Measurements from ENCODE around the gene AGAP1. TPM values are rescaled to one million over a fixed set of nuclear protein-coding genes. Genes with fewer than 3 reads are reported as not detected.

Gene AGAP1
- total RNA-seq, 1 donor from 2014 or later, result 43.8 TPM

- no peak for TF ChIP-seq CTCF (IDR thresholded peaks at IDR 0.05)
- Mint-ChIP-seq H3K4me3 (ENCODE audit: unreplicated experiment) (no peak overlapping the region), H3K27ac (ENCODE audit: unreplicated experiment) (peak overlapping the region; percentile 63), H3K9me3 (ENCODE audit: unreplicated experiment) (no peaks in the 10 kb centered on the region), H3K36me3 (ENCODE audit: unreplicated experiment) (peaks cover 2% of the 10 kb centered on the region), H3K27me3 (ENCODE audit: unreplicated experiment) (no peaks in the 10 kb centered on the region), H3K4me1 (ENCODE audit: unreplicated experiment) (peaks cover 16% of the 10 kb centered on the region)
- no peak for DNase-seq (ENCODE audit: extremely low spot score, unreplicated experiment)
These were observed 614.2 kb downstream of the AGAP1 start for GRCh38 chr2:236107942-236108625.

GRCh38 chr2:236109061-236109460 lies 615.2 kb downstream of the AGAP1 start:
- no peak for DNase-seq (ENCODE audit: extremely low spot score, unreplicated experiment)
- peaks cover 16% of the 10 kb centered on the region for H3K4me1 Mint-ChIP-seq (ENCODE audit: unreplicated experiment)
- no peak overlapping the region for H3K27ac Mint-ChIP-seq (ENCODE audit: unreplicated experiment)
- H3K4me3 Mint-ChIP-seq (ENCODE audit: unreplicated experiment), result no peak overlapping the region
- no peak for TF ChIP-seq CTCF (IDR thresholded peaks at IDR 0.05)
- no peaks in the 10 kb centered on the region for H3K27me3 Mint-ChIP-seq (ENCODE audit: unreplicated experiment)
- H3K36me3 Mint-ChIP-seq (ENCODE audit: unreplicated experiment), result peaks cover 2% of the 10 kb centered on the region
- no peaks in the 10 kb centered on the region for H3K9me3 Mint-ChIP-seq (ENCODE audit: unreplicated experiment)

GRCh38 chr2:236109473-236109872 lies 615.6 kb downstream of the AGAP1 start:
- H3K27me3 Mint-ChIP-seq (ENCODE audit: unreplicated experiment), result no peaks in the 10 kb centered on the region
- no peak overlapping the region for H3K4me3 Mint-ChIP-seq (ENCODE audit: unreplicated experiment)
- no peak for DNase-seq (ENCODE audit: extremely low spot score, unreplicated experiment)
- H3K4me1 Mint-ChIP-seq (ENCODE audit: unreplicated experiment), result peaks cover 16% of the 10 kb centered on the region
- peaks cover 2% of the 10 kb centered on the region for H3K36me3 Mint-ChIP-seq (ENCODE audit: unreplicated experiment)
- H3K9me3 Mint-ChIP-seq (ENCODE audit: unreplicated experiment), result no peaks in the 10 kb centered on the region
- no peak for TF ChIP-seq CTCF (IDR thresholded peaks at IDR 0.05)
- no peak overlapping the region for H3K27ac Mint-ChIP-seq (ENCODE audit: unreplicated experiment)

GRCh38 chr2:236112466-236112865 lies 618.6 kb downstream of the AGAP1 start:
- H3K9me3 Mint-ChIP-seq (ENCODE audit: unreplicated experiment), result no peaks in the 10 kb centered on the region
- H3K4me3 Mint-ChIP-seq (ENCODE audit: unreplicated experiment), result no peak overlapping the region
- H3K36me3 Mint-ChIP-seq (ENCODE audit: unreplicated experiment), result peaks cover 2% of the 10 kb centered on the region
- no peaks in the 10 kb centered on the region for H3K27me3 Mint-ChIP-seq (ENCODE audit: unreplicated experiment)
- H3K27ac Mint-ChIP-seq (ENCODE audit: unreplicated experiment), result no peak overlapping the region
- peaks cover 18% of the 10 kb centered on the region for H3K4me1 Mint-ChIP-seq (ENCODE audit: unreplicated experiment)
- TF ChIP-seq CTCF (IDR thresholded peaks at IDR 0.05), result no peak
- DNase-seq (ENCODE audit: extremely low spot score, unreplicated experiment), result no peak

- Mint-ChIP-seq H3K27ac (ENCODE audit: unreplicated experiment) (no peak overlapping the region), H3K36me3 (ENCODE audit: unreplicated experiment) (peaks cover 2% of the 10 kb centered on the region), H3K4me1 (ENCODE audit: unreplicated experiment) (peaks cover 9% of the 10 kb centered on the region), H3K9me3 (ENCODE audit: unreplicated experiment) (no peaks in the 10 kb centered on the region), H3K27me3 (ENCODE audit: unreplicated experiment) (no peaks in the 10 kb centered on the region), H3K4me3 (ENCODE audit: unreplicated experiment) (no peak overlapping the region)
- DNase-seq (ENCODE audit: extremely low spot score, unreplicated experiment), result no peak
- no peak for TF ChIP-seq CTCF (IDR thresholded peaks at IDR 0.05)
These were observed 619.6 kb downstream of the AGAP1 start for GRCh38 chr2:236113425-236113824.

Data from osteocyte (in vitro differentiated cells).